DMS53 (cell line): ENCODE data around the gene EIF4E.
"Not testable (repeated sequence)": the region's sequence is repeated elsewhere in the genome, so short reads cannot be mapped to it uniquely, and the experiment has no call there.

Experiments used
- DNase-seq: peaks from one replicate; lab custom pipeline; 2025; lab: John Stamatoyannopoulos, UW

Gene EIF4E

GRCh38 chr4:98928505-98929340, at the start of gene EIF4E:
Gene EIF4E, minus strand, starts transcription at chr4:98929133. Its CDS starts 21 bp downstream, at chr4:98929112.
- DNase-seq = peak; percentile 99

GRCh38 chr4:98977557-98977956, 48.6 kb upstream of the EIF4E start:
- DNase-seq = no peak

- DNase-seq = no peak
Measured at GRCh38 chr4:98976716-98977115, 47.8 kb upstream of the EIF4E start.

GRCh38 chr4:98969878-98970785, 41.2 kb upstream of the EIF4E start:
- DNase-seq = no peak

- DNase-seq = no peak
Measured at GRCh38 chr4:98967786-98968329, 38.9 kb upstream of the EIF4E start.

GRCh38 chr4:98966926-98967325, 38.0 kb upstream of the EIF4E start:
- no peak for DNase-seq

- DNase-seq = no peak
Measured at GRCh38 chr4:98963538-98964433, 34.9 kb upstream of the EIF4E start.

GRCh38 chr4:98961770-98962169, 32.8 kb upstream of the EIF4E start:
- DNase-seq = no peak

GRCh38 chr4:98959411-98959810, 30.5 kb upstream of the EIF4E start:
- no peak for DNase-seq

GRCh38 chr4:98958065-98958464, 29.1 kb upstream of the EIF4E start:
- DNase-seq = no peak

GRCh38 chr4:98955229-98955628, 26.3 kb upstream of the EIF4E start:
- DNase-seq = no peak

- DNase-seq = no peak
Measured at GRCh38 chr4:98951710-98952109, 22.8 kb upstream of the EIF4E start.

GRCh38 chr4:98950925-98951324, 22.0 kb upstream of the EIF4E start:
- no peak for DNase-seq

GRCh38 chr4:98946359-98946758, 17.4 kb upstream of the EIF4E start:
- no peak for DNase-seq

GRCh38 chr4:98945297-98945850, 16.4 kb upstream of the EIF4E start:
- DNase-seq = no peak

GRCh38 chr4:98939892-98940298, 11.0 kb upstream of the EIF4E start:
- peak; percentile 59 for DNase-seq

- no peak for DNase-seq
Measured at GRCh38 chr4:98939438-98939837, 10.5 kb upstream of the EIF4E start.

GRCh38 chr4:98937986-98938720, 9.2 kb upstream of the EIF4E start:
- no peak for DNase-seq

- no peak for DNase-seq
Measured at GRCh38 chr4:98935633-98936032, 6.7 kb upstream of the EIF4E start.

GRCh38 chr4:98934851-98935250, 5.9 kb upstream of the EIF4E start:
- DNase-seq = not testable (repeated sequence)

GRCh38 chr4:98932539-98932938, 3.6 kb upstream of the EIF4E start:
- DNase-seq = no peak
